Tibial artery (tissue), 4 donors: ENCODE measurements around the gene COX6A1.
"Not testable (repeated sequence)": the region's sequence is repeated elsewhere in the genome, so short reads cannot be mapped to it uniquely, and the experiment has no call there.

ENCODE experiments used
- DNase-seq, 2 donors: peaks; one replicate each; pipeline ENCODE4 v3.0.0-alpha.2; 2019
- H3K27ac ChIP-seq, 2 donors: fragments of 200-600 bp; sonication (generic) in 1 of 2; 1 replicate in 1 of 2; 2 replicates in 1 of 2; pipeline ENCODE4 v1.5.1; 2018 to 2019; ENCODE audit warnings: mild to moderate bottlenecking in 1 of 2
- H3K27me3 ChIP-seq, 2 donors: fragments of 200-600 bp; sonication (generic) in 1 of 2; one replicate each; pipeline versions ENCODE4 v1.5.1 to v1.6.0; 2016 to 2019
- H3K36me3 ChIP-seq, 3 donors: fragments of 200-600 bp; sonication (generic) in 2 of 3; one replicate each; pipeline ENCODE4 v1.5.1; 2016 to 2019; ENCODE audit warnings: mild to moderate bottlenecking in 2 of 3
- H3K4me1 ChIP-seq, 4 donors: fragments of 200-600 bp; sonication (generic) in 2 of 4; 1 replicate in 3 of 4; 2 replicates in 1 of 4; pipeline ENCODE4 v1.5.1; 2016 to 2019
- H3K4me3 ChIP-seq, 2 donors: fragments of 200-600 bp; sonication (generic) in 1 of 2; 1 replicate in 1 of 2; 2 replicates in 1 of 2; pipeline ENCODE4 v1.5.1; 2018 to 2019; ENCODE audit warnings: mild to moderate bottlenecking in 2 of 2
- H3K9me3 ChIP-seq, 3 donors: fragments of 200-600 bp; sonication (generic) in 1 of 3; one replicate each; pipeline ENCODE4 v1.5.1; 2016 to 2019
- CTCF ChIP-seq, 2 experiments: fragments of 200-600 bp in 1 of 2; fragments of 450-650 bp in 1 of 2; IDR thresholded peaks; one replicate each; pipeline ENCODE4 v1.5.1; 2017 to 2019; ENCODE audit warnings: antibody characterized with exemption in 2 of 2, mild to moderate bottlenecking in 1 of 2, moderate library complexity in 1 of 2
- intact Hi-C: fragments of 100-400 bp; cut with DNase I; formaldehyde crosslinking; loops from one replicate; pipeline ENCODE4 v1.15.0; 2023; ENCODE audit warnings: low total_unique reads

The COX6A1 gene

GRCh38 chr12:120444676-120445075 is 6.8 kb downstream of the COX6A1 start:
- H3K27me3 ChIP-seq = no peaks in the 10 kb centered on the region
- DNase-seq = no peak
- intact Hi-C loops = no loop called here
- no peaks in the 10 kb centered on the region for H3K9me3 ChIP-seq
- no peak overlapping the region for H3K27ac ChIP-seq
- peaks cover 20 to 48% (median 26%) of the 10 kb centered on the region in 3 donors for H3K36me3 ChIP-seq
- H3K4me1 ChIP-seq = peaks cover 0 to 26% (median 24%) of the 10 kb centered on the region in 4 donors
- no peak overlapping the region for H3K4me3 ChIP-seq
- TF ChIP-seq CTCF (IDR thresholded peaks at IDR 0.05) = no peak

- H3K27me3 ChIP-seq = no peaks in the 10 kb centered on the region
- peak within 1 kb of the TSS; percentile 84 to 90 for H3K27ac ChIP-seq
- no peak for TF ChIP-seq CTCF (IDR thresholded peaks at IDR 0.05)
- intact Hi-C loops = no loop called here
- DNase-seq = peak; percentile 73 to 90
- peaks cover 0 to 23% (median 20%) of the 10 kb centered on the region in 4 donors for H3K4me1 ChIP-seq
- peak within 1 kb of the TSS; percentile 78 to 95 for H3K4me3 ChIP-seq
- H3K9me3 ChIP-seq = no peaks in the 10 kb centered on the region
- peaks cover 13 to 43% (median 20%) of the 10 kb centered on the region in 3 donors for H3K36me3 ChIP-seq
These were observed 8.3 kb downstream of the COX6A1 start, which contains the start of the genes GATC and TRIAP1 for GRCh38 chr12:120445911-120446843. Gene GATC (plus strand): TSS chr12:120446444. CDS start chr12:120446481, 37 bp downstream. Gene TRIAP1 (minus strand): TSS chr12:120446384. CDS start chr12:120446372, 12 bp downstream.

DNA sequence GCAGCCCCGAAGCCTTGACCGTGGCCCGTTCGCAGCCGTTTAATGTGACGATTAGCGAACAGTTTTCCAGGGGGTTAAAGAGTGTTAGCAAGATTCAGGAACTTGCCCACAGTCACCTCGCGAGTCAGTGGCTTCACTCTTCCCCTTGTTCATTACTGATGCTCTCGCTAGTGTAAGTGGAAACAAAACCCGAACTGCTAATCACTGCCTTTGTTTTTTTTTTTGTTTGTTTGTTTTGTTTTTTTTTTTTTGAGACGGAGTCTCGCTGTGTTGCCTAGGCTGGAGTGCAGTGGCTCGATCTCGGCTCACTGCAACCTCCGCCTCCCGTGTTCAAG is 8.9 kb downstream of the COX6A1 start:
- Histone ChIP-seq H3K4me1 (peaks cover 0 to 23% (median 20%) of the 10 kb centered on the region in 4 donors), H3K4me3 (peak overlapping the region; percentile 78 to 95), H3K27ac (peak overlapping the region; percentile 84 to 90), H3K36me3 (peaks cover 12 to 43% (median 20%) of the 10 kb centered on the region in 3 donors)
- H3K9me3 ChIP-seq, H3K27me3 ChIP-seq, DNase-seq, intact Hi-C loops: not testable (repeated sequence)

GRCh38 chr12:120447992-120448391 is 10.1 kb downstream of the COX6A1 start:
- no peaks in the 10 kb centered on the region for H3K9me3 ChIP-seq
- no peaks in the 10 kb centered on the region for H3K27me3 ChIP-seq
- H3K27ac ChIP-seq = no peak overlapping the region
- no peak for DNase-seq
- H3K4me3 ChIP-seq = no peak overlapping the region
- TF ChIP-seq CTCF (IDR thresholded peaks at IDR 0.05) = no peak
- H3K4me1 ChIP-seq = peaks cover 0 to 23% (median 20%) of the 10 kb centered on the region in 4 donors
- H3K36me3 ChIP-seq = peaks cover 14 to 45% (median 17%) of the 10 kb centered on the region in 3 donors
- intact Hi-C loops = no loop called here

DNA sequence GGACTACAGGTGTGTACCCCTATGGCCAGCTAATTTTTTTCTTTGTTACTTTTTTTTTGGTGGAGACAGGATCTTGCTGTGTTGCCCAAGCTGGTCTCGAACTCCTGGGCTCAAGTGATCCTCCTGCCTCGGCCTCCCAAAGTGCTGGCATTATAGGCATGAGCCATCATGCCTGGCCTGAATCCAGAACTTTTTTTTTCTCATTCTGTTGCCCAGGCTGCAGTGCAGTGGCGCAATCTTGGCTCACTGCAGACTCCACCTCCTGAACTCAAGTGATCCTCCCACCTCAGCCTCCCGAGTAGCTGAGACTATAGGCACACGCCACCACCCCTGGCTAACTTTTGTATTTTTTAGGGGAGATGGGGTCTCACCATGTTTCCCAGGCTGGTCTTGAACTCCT is 14.6 kb downstream of the COX6A1 start:
- H3K27me3 ChIP-seq, H3K9me3 ChIP-seq, intact Hi-C loops, H3K27ac ChIP-seq, DNase-seq, H3K4me1 ChIP-seq, H3K4me3 ChIP-seq: not testable (repeated sequence)
- H3K36me3 ChIP-seq = peaks cover 6 to 68% (median 30%) of the 10 kb centered on the region in 3 donors

DNA sequence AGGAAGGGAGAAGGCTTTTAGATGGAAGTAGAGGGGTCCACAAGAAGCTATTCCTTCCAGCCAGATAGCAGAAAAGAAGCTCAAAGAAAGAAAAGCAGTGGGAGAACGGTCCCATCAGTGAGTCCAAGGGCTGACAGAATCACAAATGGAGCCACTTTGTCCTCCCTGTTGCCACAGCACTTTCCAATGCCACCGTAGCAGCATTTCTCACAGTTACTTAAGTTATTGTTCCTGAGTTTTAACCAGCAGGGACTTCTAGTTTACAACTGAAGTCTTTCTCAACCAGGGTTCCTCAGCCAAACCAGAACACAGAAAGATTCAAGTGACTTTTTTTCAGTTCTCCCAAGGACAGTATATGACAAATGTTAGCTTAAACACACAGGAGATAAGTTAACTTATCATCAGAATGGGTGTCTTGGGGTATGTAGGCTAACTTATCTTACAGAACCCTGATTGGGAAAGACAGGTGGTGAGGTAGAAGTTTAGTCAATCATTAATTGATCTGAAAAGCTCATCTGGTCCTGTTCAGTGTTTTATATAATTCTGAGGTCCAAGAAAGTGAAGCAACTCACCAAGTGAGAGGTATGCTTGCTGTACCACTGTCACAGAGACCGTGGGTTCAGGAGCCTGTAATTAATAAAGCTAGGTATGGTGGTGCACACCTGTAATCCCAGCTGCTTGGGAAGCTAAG is 15.3 kb downstream of the COX6A1 start:
- Histone ChIP-seq H3K9me3 (no peaks in the 10 kb centered on the region), H3K27me3 (no peaks in the 10 kb centered on the region), H3K4me1 (no peaks in the 10 kb centered on the region), H3K4me3 (no peak overlapping the region), H3K27ac (no peak overlapping the region), H3K36me3 (peaks cover 12 to 75% (median 37%) of the 10 kb centered on the region in 3 donors)
- no peak for TF ChIP-seq CTCF (IDR thresholded peaks at IDR 0.05)
- intact Hi-C loops = no loop called here
- DNase-seq = no peak
